Measurements from ENCODE around the gene SNED1.

SNED1 gene

GRCh38 chr2:241006412-241006811 lies 8.0 kb downstream of the SNED1 start:
- DNase-seq (ENCODE audit: low spot score) = no peak

- DNase-seq (ENCODE audit: low spot score) = no peak
These were observed 8.7 kb downstream of the SNED1 start for GRCh38 chr2:241007111-241007510.

DNA sequence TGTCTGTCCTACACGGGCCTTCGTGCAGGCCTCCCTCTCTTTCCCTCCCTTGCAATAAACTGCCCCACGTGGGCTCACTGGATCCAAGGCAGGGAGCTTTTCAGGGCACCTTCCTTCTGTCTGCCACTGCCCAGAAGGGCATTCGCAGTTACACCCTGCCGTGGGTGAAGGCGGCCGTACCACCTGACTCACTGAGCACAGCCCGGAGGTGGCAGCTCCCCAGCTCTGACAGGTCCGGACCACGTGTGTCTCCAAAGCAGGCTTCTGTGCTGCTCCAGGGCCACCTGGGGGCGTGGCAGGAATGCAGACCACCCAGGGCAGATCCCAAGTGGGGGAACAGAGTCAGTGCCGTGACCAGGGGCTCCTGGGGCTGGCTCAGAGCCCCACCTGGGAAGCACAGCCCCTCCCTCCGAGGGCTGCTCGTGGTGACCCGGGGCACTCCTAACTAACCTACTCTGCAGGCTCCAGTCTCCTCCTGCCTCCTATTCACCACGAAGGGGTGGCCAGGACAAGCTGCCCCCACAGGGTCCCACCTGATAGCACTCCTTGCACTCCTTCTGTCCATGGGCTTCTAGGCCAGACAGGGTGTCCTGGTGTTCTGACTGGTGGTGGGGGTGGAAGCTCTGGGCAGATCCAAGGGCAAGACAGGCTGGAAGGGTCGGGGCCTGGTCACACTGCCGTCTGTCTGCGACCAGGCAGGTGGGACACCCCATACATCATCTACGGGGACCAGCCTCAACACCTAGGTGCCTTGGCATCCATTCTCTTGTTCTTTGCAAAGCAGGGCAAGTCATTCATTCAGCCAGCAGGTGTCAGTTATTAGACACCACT lies 9.7 kb downstream of the SNED1 start:
- no peak for DNase-seq (ENCODE audit: low spot score)

DNA sequence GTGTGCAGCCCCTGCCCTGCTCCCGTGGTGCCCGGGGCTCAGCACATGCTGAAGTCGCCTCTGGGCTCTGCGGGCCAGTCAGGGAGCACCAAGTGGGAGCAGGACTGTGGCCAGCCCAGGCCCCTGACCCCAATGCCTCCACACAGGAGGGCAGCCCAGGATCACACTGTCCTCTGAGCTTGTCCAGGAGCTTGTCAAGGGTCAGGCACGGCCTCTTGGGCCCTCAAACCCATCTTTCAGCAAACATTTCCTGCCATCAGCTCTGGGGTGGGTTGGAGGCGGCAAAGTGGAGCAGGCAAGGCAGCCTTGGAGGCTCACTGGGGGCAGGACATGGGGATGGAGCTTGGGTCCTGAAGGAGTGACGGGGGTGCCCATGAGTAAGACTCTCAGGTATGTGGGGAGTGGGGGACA lies 10.3 kb downstream of the SNED1 start:
- no peak for DNase-seq (ENCODE audit: low spot score)

DNA sequence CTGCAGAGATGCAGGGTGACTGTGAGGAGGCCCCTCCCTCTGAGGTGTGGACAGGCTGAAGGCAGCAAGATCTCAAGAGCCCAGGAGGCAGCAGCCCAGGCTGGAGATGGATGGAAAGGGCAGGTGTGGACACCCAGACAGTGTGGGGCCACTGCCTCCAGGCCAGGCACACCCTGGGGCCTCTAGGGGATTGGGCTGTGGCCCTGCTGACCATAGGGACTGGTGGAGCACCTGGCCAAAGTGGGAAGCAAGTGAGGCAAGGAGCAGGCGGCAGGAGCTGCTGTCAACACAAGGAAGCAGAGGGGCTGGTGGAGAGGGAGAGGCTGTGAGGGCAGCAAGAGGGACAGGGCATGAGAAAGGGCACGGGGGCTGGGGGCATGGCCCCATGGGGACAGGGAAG lies 10.8 kb downstream of the SNED1 start:
- DNase-seq (ENCODE audit: low spot score) = no peak

DNA sequence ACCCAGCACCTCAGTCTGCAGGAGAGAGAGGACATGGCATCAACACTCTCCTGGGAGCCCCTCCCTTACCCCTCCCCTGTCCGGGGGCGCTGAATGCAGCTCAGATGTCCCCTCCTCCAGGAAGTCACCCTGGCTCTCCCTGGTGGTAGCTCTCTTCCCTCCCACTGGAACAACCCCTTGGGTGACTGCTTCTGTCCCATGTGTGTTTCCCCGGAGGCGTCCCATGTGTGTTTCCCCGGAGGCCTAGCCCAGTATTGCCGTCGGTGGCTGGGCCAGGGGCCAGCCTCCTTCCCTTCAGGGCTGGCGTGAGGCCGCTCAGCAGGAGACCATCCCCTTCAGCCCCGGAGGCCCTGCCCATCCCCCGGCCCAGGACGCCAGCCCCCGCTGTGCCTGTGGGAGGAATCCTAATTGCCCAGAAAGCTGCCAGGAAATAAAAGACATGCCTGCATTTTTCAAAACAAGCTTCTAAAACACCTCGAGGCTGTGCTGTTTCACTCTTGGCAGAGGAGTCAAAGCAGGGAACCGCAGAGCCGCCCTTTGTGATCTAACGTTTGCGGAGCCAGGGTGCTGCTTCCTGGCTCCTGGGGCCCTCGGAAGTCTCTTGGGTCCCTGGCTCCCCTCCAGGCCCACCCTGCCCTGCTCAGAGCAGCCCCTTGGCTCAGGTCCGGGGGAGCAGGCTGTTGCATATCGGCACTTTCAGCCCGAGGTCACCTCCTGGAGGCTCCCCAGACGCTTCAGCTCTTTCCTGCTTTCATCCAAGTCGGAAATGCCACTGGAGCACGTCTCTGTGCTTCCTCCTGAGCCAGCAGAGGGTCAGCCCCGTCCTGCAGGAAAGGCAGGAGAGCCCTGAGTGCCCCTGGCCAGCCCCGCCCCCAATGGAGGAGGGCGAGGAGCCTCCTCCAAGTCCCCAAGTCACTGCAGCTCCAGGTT lies 11.4 kb downstream of the SNED1 start:
- DNase-seq (ENCODE audit: low spot score) = peak; percentile 56

DNA sequence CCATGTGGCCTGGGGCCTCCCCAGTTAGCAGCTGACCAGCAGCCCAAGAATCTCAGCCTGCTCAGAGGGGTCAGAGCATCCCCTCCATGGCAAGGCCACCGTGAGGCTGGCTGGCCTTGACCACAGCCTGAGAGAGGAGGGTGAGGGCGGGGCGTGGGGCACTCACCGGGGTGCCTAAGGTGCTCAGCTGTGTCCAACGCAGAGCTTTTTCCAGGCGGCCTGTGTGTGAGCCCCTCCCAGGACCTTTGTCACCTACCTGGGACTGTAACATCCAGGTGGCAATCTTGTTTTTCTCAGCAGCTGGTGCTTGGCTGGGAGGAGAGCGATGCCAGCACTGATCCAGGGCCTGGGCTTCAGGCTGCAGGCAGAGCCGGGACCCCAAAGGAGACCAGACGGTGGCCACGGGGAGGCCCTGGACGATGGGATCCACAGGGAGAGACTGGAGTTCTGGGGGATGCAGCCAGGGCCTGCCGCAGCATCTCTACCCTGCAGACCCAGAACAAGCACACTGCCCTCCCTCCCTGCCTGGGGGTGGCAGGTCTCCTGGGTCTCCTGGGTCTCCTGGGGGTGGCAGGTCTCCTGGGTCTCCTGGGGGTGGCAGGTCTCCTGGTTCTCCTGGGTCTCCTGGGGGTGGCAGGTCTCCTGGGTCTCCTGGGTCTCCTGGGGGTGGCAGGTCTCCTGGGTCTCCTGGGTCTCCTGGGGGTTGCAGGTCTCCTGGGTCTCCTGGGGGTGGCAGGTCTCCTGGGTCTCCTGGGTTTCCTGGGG lies 12.3 kb downstream of the SNED1 start:
- no peak for DNase-seq (ENCODE audit: low spot score)

DNA sequence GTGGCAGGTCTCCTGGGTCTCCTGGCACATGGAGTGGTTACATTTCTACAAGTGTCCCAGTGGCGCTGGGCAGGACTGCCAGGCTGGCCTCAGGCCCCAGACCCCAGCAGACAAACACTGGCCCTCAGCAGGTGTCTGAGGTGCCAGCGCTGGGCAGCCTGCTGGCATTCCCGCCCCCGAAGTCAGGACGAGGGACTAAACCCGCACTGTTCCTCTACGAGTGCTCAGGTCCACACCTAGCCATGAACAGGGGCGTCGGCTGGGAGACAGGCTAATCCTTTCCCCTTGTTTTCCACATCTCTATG lies 12.8 kb downstream of the SNED1 start:
- DNase-seq (ENCODE audit: low spot score) = no peak

DNA sequence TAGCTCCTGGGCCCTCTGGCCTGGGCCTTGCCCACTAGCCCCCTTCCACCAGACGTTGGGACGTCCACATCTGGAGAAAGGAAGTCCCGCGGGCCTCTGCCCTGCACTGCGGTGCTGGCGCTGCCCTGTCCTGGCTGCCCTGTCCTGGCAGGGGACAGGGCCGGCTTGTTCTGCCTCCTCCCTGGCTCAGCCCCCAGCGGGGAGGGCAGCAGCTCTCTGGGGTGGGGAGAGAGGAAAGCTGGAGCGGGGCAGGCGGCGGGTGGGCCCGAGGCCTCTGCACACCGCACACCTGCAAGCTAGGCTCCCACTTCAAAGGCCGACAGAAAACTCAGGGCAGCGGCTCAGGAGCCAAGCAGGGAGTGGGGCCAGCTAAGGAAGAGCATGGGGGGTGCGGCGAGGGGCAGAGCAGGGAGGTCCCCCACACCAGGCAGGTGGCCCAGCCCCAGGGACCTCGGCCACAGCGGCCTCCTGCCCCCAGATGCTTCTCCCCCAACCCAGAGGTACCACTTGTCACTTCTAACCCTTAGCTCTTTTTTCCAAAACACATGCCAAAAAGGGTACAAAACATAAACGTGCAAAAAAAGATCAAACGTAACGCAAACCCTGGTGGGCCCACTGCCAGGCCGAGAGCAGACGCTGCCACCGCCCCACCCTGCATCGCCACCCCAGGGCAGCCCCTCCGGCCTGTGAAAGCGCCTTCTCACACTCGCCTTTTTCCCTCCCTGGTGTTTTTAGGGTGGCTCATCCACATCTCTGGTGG lies 13.5 kb downstream of the SNED1 start:
- DNase-seq (ENCODE audit: low spot score) = no peak

DNA sequence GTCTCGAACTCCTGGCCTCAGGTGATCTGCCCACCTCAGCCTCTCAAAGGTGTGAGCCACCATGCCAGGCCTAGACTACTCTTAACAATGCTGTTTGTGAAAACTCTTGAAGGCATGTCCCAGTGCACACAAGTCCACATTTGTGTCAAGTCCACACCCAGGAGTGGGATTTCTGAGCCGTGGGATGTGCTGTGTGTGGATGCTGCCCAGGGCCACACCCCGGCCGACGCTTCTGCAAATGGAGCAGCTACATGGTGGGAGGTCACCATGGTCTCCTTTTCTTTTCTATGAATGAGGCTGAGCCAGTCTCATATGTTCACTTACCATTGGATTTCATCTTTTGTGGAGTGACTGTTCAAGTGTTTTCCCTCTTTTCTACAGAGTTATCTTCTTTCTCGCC lies 15.8 kb downstream of the SNED1 start:
- DNase-seq (ENCODE audit: low spot score) = no peak

DNA sequence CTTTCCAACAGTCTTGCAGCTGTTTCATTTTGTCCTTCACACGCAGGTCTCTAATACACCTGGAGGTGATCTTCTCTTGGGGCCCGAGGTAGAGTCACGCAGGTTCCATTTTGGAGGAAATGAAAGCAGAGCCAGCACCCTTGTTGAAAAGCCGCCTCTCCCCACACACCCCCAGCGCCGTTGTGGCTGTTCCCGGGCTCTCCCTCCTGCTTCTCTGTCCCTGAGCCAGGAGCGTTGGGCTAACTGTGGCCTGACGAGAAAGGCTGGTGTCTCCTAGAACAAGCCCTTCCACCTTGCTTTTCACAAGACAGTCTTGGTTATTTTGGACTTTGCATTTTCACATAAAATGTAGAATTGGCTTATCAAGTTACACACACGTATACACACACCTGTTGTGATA lies 16.3 kb downstream of the SNED1 start:
- DNase-seq (ENCODE audit: low spot score) = no peak

DNA sequence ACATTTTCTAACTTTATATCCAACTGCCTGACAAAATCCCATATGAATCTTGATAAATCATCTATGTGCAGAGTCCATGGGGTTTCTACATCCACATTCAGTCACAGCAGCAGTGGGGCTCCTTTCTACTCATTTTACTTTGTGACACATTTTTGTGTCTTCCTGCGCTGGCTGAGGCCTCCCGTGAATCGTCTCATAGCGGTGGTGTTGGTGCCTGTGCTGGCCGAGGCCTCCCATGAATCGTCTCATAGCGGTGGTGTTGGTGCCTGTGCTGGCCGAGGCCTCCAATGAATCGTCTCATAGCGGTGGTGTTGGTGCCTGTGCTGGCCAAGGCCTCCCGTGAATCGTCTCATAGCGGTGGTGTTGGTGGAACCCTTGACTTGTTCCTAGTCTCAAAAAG lies 17.0 kb downstream of the SNED1 start:
- DNase-seq (ENCODE audit: low spot score) = no peak

- no peak for DNase-seq (ENCODE audit: low spot score)
These were observed 19.0 kb downstream of the SNED1 start for GRCh38 chr2:241017228-241017940.

DNA sequence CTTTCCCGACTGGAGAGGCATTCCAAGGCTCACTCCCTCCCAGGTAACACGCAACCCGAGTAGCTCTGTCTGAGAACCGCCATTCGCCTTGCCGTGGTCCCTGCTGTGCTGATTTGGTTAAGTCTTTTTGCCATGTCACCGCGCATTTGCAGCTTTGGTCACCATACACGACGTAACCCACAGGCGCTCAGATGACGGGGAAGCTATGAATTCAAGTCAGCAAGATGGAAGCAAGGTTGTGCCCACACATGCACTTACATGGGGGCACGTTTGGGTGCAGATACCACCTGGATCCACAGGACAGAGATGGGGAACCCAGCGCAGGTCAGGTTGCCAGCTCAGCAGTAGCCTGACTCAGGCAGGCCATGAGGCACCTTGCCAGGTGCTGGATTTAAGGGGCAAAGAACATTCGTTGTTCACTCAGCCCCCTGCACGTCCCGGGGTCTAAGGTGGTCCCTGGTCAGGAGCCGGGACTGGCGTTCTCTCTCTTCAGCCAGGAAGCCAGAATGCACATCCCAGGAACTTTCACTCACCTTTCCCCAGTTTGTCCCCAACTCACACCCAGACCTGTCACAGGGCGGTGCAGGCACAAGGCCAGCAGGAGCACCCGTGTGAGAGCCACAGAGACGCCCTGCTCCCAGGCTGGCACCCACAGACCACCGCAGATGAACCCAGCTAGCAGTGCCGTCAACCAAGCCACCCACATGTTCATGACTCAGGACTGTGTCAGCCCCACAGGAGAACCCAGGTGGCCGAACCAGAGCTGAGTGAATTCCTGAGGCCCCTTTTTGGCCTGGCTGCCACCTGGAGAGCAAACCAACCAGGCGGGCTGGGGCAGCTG lies 19.9 kb downstream of the SNED1 start:
- DNase-seq (ENCODE audit: low spot score) = no peak

- no peak for DNase-seq (ENCODE audit: low spot score)
These were observed 21.2 kb downstream of the SNED1 start for GRCh38 chr2:241019441-241020139.

DNA sequence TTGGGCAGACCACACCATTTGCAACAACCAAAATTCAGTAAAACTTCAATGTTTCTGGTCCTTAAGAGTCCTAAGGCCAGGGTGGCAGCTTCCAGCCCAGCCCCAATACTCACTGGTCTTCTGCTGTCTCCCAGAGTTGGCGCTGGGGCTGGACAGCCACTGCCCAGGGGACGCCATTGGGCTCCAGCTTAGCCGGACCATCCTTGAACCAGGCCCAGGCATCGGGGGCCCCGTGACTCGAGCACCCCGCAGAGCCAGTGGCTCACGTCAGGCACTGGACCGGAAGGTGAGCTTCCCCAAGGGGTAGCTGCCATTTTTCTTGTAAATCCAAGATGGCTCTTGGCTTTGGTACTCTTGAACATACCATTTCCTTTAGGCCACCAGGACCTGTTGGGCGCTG lies 21.8 kb downstream of the SNED1 start:
- no peak for DNase-seq (ENCODE audit: low spot score)

DNA sequence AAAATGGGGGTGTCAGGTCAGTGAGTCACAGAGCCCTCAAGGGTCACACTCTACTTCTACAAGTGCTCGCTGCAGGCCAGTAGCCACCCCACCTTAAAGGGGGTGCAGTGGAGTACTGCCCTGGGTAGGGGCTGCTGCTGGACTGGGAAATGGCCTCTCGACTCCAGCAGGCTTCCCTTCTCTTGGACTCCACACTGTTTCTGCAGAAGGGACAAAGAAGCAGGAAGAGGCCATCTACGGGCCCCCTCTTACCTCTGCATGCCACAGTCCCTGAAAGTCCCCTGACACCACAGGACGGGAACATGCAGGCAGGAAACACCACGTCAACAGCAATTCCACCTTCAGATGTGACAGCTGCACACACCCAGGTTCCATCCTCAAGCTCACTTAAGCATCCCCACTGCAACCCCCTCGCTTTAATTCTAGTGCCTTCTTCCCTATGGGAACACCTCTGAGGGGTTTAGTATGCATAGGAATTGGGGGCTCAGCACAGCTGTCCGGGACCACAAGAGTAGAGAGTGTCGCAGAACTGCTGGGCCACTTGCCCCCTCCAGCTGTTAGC lies 22.3 kb downstream of the SNED1 start:
- no peak for DNase-seq (ENCODE audit: low spot score)

- DNase-seq (ENCODE audit: low spot score) = no peak
These were observed 27.2 kb downstream of the SNED1 start for GRCh38 chr2:241025639-241026038.

GRCh38 chr2:241029599-241030332 lies 31.3 kb downstream of the SNED1 start:
- no peak for DNase-seq (ENCODE audit: low spot score)
